OCI-LY3 (cell line): Measurements from ENCODE around the gene DHFR.

Experiments used
- H2AFZ ChIP-seq: fragments of 200-600, 300-600 bp; shearing (Covaris generic); 2 replicates; pipeline ENCODE4 v1.6.0; 2014; ENCODE audit warnings: antibody characterized with exemption, low read depth, low read length
- H3K27ac ChIP-seq: fragments of 200-600, 300-600 bp; sonication (generic); 2 replicates; pipeline ENCODE4 v1.5.1; 2014; ENCODE audit warnings: mild to moderate bottlenecking, low read length, moderate library complexity, mixed read lengths
- H3K27me3 ChIP-seq: fragments of 200-600, 300-600 bp; sonication (generic); 2 replicates; pipeline ENCODE4 v1.6.1; 2014; ENCODE audit warnings: low read depth, low read length, mixed read lengths
- H3K36me3 ChIP-seq: fragments of 200-600, 300-600 bp; sonication (generic); replicated peaks from 2 replicates; pipeline ENCODE3; 2014; ENCODE audit warnings: low read depth, low read length, mixed read lengths
- H3K4me1 ChIP-seq: fragments of 300-600, 200-600 bp; sonication (generic); 2 replicates; pipeline ENCODE4 v1.6.1; 2014; ENCODE audit warnings: low read length, mixed read lengths
- H3K4me2 ChIP-seq: fragments of 200-600, 300-600 bp; sonication (generic); 2 replicates; pipeline ENCODE4 v1.6.1; 2014; ENCODE audit warnings: low read length, mixed read lengths
- H3K4me3 ChIP-seq: fragments of 300-600, 200-600 bp; sonication (generic); 2 replicates; pipeline ENCODE4 v1.5.1; 2014; ENCODE audit warnings: antibody characterized with exemption, mild to moderate bottlenecking, low read length, moderate library complexity
- H3K79me2 ChIP-seq: fragments of 300-600, 200-600 bp; shearing (Covaris generic); 2 replicates; pipeline ENCODE4 v1.6.1; 2014; ENCODE audit warnings: mild to moderate bottlenecking, low read length, mixed read lengths
- H3K9ac ChIP-seq: fragments of 300-600, 200-600 bp; shearing (Covaris generic); 2 replicates; pipeline ENCODE4 v1.6.0; 2014; ENCODE audit warnings: mild to moderate bottlenecking, low read length, moderate library complexity
- H3K9me3 ChIP-seq: fragments of 200-600, 300-600 bp; shearing (Covaris generic); 2 replicates; pipeline ENCODE4 v1.6.1; 2014; ENCODE audit warnings: low read length, mixed read lengths; ENCODE audit not compliant: insufficient read depth
- H4K20me1 ChIP-seq: fragments of 200-600, 300-600 bp; sonication (generic); 2 replicates; pipeline ENCODE4 v1.6.1; 2016; ENCODE audit warnings: low read length, mixed read lengths; ENCODE audit not compliant: insufficient read depth
- CTCF ChIP-seq: fragments of 200-600, 300-600 bp; sonication (generic); IDR thresholded peaks from 2 replicates; pipeline ENCODE4 v1.5.1; 2014; ENCODE audit warnings: antibody characterized with exemption, low read length, low read depth
- EZH2phosphoT487 ChIP-seq: fragments of 200-600 bp; shearing (Covaris generic); IDR thresholded peaks from 2 replicates; pipeline ENCODE4 v1.6.1; 2018; ENCODE audit warnings: antibody characterized with exemption, mixed run types, low read depth

Gene DHFR

GRCh38 chr5:80615266-80615914 lies 39.4 kb downstream of the DHFR start:
- H2AFZ ChIP-seq, result no peak overlapping the region
- H3K9ac ChIP-seq, result no peak overlapping the region
- H3K4me2 ChIP-seq, result no peak overlapping the region
- H3K9me3 ChIP-seq, result no peaks in the 10 kb centered on the region
- no peaks in the 10 kb centered on the region for H3K27me3 ChIP-seq
- TF ChIP-seq EZH2phosphoT487 (no peak), CTCF (no peak)
- H3K27ac ChIP-seq, result no peak overlapping the region
- H3K4me1 ChIP-seq, result no peaks in the 10 kb centered on the region
- H3K4me3 ChIP-seq, result no peak overlapping the region
- H3K36me3 ChIP-seq, result no peaks in the 10 kb centered on the region
- H3K79me2 ChIP-seq, result no peaks in the 10 kb centered on the region
- H4K20me1 ChIP-seq, result no peaks in the 10 kb centered on the region

GRCh38 chr5:80609692-80610091 lies 45.1 kb downstream of the DHFR start:
- Histone ChIP-seq H3K4me2 (no peak overlapping the region), H3K4me3 (no peak overlapping the region), H3K27ac (no peak overlapping the region), H3K9ac (no peak overlapping the region), H3K27me3 (no peaks in the 10 kb centered on the region), H3K79me2 (no peaks in the 10 kb centered on the region), H3K4me1 (peaks cover 7% of the 10 kb centered on the region), H2AFZ (no peak overlapping the region), H3K36me3 (peaks cover 7% of the 10 kb centered on the region), H3K9me3 (0 out of 2 replicates have a peak, but pooled peaks cover 4% of the 10 kb centered on the region), H4K20me1 (no peaks in the 10 kb centered on the region)
- TF ChIP-seq CTCF (no peak), EZH2phosphoT487 (no peak)

GRCh38 chr5:80608731-80609130 lies 46.1 kb downstream of the DHFR start:
- no peak overlapping the region for H3K4me3 ChIP-seq
- H2AFZ ChIP-seq, result no peak overlapping the region
- 0 out of 2 replicates have a peak, but pooled peaks cover 4% of the 10 kb centered on the region for H3K9me3 ChIP-seq
- H3K36me3 ChIP-seq, result peaks cover 7% of the 10 kb centered on the region
- no peak overlapping the region for H3K4me2 ChIP-seq
- H3K27ac ChIP-seq, result no peak overlapping the region
- H3K27me3 ChIP-seq, result no peaks in the 10 kb centered on the region
- TF ChIP-seq EZH2phosphoT487, result no peak
- no peak for TF ChIP-seq CTCF
- no peaks in the 10 kb centered on the region for H4K20me1 ChIP-seq
- H3K4me1 ChIP-seq, result peaks cover 7% of the 10 kb centered on the region
- H3K79me2 ChIP-seq, result no peaks in the 10 kb centered on the region
- no peak overlapping the region for H3K9ac ChIP-seq

- Histone ChIP-seq H3K27me3 (no peaks in the 10 kb centered on the region), H3K4me2 (peak overlapping the region; percentile 12; the same call in 1 of the 2 replicates), H3K79me2 (no peaks in the 10 kb centered on the region), H3K4me1 (peaks cover 7% of the 10 kb centered on the region), H2AFZ (no peak overlapping the region), H4K20me1 (no peaks in the 10 kb centered on the region), H3K9ac (no peak overlapping the region), H3K36me3 (peaks cover 7% of the 10 kb centered on the region), H3K27ac (no peak overlapping the region), H3K4me3 (no peak overlapping the region), H3K9me3 (0 out of 2 replicates have a peak, but pooled peaks cover 4% of the 10 kb centered on the region)
- TF ChIP-seq CTCF (no peak), EZH2phosphoT487 (no peak)
Measured at GRCh38 chr5:80607832-80608231, 47.0 kb downstream of the DHFR start.
